Femur (tissue), 1 donor: Measurements from ENCODE around the gene RGL3.
"Not testable (repeated sequence)": the region's sequence is repeated elsewhere in the genome, so short reads cannot be mapped to it uniquely, and the experiment has no call there.

Source experiments
- DNase-seq: peaks from one replicate; pipeline ENCODE4 v3.0.0-alpha.2; 2017

Gene RGL3, protein sequence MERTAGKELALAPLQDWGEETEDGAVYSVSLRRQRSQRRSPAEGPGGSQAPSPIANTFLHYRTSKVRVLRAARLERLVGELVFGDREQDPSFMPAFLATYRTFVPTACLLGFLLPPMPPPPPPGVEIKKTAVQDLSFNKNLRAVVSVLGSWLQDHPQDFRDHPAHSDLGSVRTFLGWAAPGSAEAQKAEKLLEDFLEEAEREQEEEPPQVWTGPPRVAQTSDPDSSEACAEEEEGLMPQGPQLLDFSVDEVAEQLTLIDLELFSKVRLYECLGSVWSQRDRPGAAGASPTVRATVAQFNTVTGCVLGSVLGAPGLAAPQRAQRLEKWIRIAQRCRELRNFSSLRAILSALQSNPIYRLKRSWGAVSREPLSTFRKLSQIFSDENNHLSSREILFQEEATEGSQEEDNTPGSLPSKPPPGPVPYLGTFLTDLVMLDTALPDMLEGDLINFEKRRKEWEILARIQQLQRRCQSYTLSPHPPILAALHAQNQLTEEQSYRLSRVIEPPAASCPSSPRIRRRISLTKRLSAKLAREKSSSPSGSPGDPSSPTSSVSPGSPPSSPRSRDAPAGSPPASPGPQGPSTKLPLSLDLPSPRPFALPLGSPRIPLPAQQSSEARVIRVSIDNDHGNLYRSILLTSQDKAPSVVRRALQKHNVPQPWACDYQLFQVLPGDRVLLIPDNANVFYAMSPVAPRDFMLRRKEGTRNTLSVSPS

GRCh38 chr19:11418549-11419506 lies at the start of gene RGL3:
TSS of gene RGL3 (minus strand) at chr19:11419314. CDS start at chr19:11419278, 36 bp downstream.
- no peak for DNase-seq

- DNase-seq, result not testable (repeated sequence)
These were observed 49.2 kb upstream of the RGL3 start for GRCh38 chr19:11468266-11468845.

- DNase-seq, result no peak
These were observed 46.5 kb upstream of the RGL3 start for GRCh38 chr19:11465600-11465999.

DNA sequence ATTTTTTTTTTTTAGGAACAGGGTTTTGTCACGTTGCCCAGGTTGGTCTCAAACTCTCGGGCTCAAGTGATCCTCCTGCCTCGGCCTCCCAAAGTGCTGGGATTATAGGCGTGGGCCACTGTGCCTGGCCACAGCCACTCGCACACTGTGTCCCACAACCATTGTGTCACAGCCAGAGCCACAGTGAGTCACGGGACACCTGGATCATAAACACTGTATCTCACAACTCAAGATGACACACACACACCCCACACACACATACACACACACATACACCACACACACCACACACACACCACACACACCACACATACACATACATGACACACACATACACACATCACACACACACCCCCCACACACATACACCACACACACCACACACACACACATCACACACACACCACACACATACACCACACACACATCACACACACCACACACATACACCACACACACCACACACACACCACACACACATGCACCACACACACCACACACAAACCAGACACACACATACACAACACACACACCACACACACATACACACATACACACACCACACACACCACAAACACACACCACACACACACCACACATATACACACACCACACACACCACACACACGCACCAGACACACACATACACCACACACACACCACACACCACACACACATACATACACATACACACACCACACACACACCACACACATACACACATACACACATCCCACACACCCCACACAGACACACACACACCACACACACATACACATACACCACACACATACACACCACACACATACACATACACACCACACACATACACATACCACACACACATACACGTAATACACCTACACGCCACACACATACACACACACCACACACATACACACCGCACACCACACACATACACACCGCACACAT lies 45.5 kb upstream of the RGL3 start:
- DNase-seq, result no peak

GRCh38 chr19:11463391-11463790 lies 44.3 kb upstream of the RGL3 start:
- no peak for DNase-seq

DNA sequence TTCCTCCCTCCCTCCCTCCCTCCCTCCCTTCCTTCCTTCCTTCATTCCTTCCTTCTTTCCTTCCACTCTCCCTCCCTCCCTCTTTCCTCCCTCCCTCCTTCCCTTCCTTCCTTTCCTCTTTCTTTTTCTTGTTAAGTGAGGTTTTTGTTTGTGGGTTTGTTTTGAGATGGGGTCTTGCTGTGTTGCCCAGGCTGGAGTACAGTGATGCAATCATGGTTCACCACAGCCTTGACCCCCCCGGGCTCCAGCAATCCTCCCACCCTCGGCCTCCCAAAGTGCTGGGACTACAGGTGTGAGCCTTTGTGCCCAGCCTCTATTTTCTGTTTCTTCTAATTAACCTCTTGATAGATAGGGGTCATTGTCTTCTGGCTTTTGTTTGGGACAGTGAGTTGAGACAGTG lies 42.3 kb upstream of the RGL3 start:
- no peak for DNase-seq

DNA sequence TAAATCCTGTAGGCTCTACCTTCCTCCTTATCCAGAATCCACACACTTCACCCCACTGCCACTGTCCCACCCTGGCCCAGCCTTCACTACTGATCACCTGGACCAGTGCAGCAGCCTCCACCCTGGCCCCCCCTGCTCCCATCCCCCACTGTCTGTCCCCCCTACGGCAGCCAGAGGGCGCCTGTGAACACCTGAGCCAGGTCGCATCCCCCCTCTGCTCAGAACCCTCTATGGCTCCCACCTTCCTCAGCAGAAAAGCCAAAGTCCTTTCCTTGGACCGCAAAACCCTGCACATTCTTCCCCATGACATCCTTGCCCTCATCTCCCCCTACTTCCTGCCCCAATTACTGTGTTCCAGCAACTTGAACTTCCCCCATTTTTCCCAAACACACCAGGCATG lies 41.1 kb upstream of the RGL3 start:
- no peak for DNase-seq

DNA sequence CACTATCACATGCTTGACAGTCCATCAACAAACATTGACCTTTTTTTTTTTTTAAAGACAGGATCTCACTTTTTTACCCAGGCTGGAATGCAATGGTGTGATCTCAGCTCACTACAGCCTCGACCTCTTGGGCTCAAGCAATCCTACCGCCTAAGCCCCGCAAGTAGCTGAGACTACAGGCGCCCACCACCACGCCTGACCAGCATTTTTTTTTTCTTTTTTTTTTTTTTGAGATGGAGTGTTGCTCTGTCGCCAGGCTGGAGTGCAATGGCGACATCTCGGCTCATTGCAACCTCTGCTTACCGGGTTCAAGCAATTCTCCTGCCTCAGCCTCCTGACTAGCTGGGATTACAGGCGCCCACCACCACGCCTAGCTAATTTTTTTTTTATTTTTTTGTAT lies 39.8 kb upstream of the RGL3 start:
- DNase-seq, result not testable (repeated sequence)

GRCh38 chr19:11458236-11458900 lies 39.3 kb upstream of the RGL3 start:
- no peak for DNase-seq

DNA sequence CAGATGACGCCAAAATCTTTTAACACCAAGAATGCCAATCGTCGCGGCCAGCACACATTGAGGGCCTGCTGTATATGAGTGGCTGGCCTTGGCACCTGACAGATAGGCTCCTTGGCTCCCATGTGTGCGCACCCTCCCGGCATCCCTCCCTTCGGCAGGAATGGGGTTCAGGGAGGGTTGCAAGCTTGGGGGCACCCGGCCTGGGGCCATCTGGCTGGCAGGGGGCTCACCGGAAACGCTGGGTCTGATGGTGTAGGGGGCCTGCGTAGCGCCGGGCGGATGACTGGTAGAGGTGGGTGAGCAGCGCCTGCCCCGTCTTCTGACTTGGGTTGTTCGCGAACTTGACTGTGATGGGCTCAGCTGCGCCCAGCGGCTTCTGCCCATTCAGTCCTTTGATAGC lies 38.7 kb upstream of the RGL3 start:
- no peak for DNase-seq

- DNase-seq, result no peak
These were observed 38.0 kb upstream of the RGL3 start for GRCh38 chr19:11457115-11457514.

GRCh38 chr19:11456659-11457058 lies 37.5 kb upstream of the RGL3 start:
- DNase-seq, result no peak

DNA sequence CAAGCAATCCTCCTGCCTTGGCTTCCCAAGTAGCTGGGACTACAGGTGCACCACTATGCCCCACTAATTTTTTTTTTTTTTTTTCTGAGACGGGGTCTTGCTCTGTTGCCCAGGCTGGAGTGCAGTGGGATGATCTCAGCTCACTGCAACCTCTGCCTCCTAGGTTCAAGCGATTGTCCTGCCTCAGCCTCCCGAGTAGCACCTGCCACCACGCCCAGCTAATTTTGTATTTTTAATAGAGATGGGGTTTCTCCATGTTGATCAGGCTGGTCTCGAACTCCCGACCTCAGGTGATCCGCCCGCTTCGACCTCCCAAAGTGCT lies 36.1 kb upstream of the RGL3 start:
- not testable (repeated sequence) for DNase-seq

- no peak for DNase-seq
These were observed 34.6 kb upstream of the RGL3 start for GRCh38 chr19:11453468-11454341.

DNA sequence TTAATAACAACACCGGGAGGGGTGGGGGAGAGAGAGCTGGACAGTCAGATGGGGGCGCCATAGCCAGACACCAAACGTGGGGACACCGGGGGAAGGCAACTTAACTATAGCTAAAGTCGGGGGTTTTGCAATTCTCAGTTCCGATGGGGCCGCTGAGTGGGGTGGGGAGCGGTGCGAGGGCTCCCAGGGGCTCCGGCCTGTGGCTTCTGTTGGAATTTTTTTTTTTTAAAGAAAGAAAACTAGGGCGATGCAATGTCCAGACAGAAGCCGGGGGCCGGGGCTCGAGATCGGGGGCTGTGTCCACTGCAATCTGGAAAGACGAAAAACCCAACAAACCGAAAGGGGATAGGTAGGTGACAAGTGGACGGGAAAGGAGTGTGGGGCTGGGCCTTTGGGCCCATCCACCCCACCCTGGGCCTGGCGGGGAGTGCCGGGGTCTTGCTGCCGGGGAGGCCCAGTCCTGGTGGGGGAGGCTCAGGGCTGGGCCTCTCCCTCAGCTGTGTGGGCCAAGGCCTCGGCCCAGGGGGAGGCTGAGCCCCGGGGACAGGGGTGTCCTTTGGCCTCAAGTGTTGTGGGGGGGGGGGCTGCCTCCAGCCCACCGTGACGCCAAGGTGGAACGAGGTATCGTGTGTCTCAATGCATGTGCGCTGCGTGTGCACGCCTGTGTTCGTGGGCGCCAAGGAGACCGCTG lies 33.7 kb upstream of the RGL3 start:
- no peak for DNase-seq

DNA sequence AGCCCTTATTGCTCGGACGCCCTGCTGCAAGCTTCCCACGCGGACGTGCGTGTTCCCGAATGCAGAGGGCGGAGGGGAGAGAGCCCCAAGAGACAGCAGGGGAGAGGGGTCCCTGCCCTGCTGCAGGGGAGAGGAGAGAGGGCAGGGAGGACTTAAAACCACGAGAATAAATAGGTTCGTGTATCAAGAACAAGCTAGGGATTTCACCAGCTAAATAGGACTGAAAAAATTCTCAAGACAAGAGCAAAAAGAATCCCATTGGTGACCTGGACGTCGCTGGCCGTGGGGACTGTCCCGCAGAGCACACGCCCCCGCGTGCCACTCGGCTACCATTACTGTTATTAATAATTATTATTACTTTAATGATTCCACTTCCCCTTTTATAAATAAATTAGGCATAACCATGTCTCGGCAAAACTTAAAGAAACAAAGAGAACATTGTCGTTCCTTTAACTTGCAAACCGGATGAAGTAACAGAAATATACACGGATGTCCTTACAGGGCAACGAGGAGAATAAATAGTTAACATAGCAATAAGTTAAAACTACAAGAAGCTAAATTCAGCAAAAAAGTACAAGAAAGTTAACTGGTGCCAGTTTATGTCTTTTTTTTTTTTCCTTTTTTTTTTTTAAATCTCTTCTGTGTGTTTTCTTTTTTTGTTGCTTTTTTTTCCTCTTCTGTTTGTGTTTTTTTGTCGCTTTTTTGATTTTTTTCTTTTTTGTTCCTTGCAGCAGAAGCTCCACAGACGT lies 32.9 kb upstream of the RGL3 start:
- no peak for DNase-seq

GRCh38 chr19:11451327-11451870 lies 32.3 kb upstream of the RGL3 start:
- DNase-seq, result no peak

DNA sequence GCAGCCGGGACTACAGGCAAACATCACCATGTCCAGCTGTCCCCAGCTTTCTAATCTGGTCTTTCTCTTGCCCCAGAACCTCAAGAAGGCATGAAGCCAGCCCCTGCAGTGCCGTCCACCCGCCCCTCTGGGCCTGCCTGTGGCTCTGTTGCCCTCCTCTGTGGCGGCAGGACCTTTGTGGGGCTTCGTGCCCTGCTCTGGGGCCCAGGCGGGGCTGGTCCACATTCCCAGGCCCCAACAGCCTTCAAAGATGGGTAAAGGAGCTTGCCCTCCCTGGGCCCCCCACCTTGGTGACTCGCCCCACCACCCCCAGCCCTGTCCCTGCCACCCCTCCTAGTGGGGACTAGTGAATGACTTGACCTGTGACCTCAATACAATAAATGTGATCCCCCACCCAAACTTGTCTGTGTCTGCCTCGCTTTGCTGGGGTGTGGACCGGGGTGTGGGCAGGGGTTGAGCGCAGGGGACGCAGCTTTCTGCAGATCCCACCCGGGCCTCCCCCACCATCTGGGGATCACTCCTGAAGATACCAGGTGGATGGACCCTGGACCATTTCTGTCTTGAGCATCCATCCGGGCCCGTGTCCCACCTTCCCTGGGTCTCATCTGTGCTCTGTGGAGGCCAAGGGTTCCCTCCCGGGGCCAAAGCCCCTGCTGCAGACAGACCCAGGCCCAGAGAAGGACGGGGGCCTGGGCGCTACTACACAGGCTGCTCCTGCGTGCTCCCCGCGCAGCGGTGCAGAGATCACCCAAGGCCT lies 31.6 kb upstream of the RGL3 start:
- no peak for DNase-seq
